HepG2 (cell line): ENCODE data around the gene TMEM151A. TPM values are rescaled to one million over a fixed set of nuclear protein-coding genes. Genes with fewer than 3 reads are reported as not detected.

Experiments
- BORCS8-MEF2B ChIP-seq: sonication (generic); formaldehyde crosslinking; IDR thresholded peaks from 2 replicates; pipeline ENCODE4 v1.8.0; 2022; ENCODE audit warnings: mild to moderate bottlenecking, missing genetic modification reagents
- CBFB ChIP-seq: sonication (generic); formaldehyde crosslinking; IDR thresholded peaks from 2 replicates; pipeline ENCODE4 v1.4.0; 2020; ENCODE audit warnings: missing genetic modification reagents
- CHD2 ChIP-seq: IDR thresholded peaks from 2 replicates; pipeline ENCODE4 v1.6.1; 2011; ENCODE audit warnings: low read depth, low read length, improper control_type of control experiment
- ELF3 ChIP-seq: IDR thresholded peaks from 2 replicates; pipeline ENCODE4 v1.6.1; 2016; ENCODE audit warnings: missing genetic modification reagents, missing compliant biosample characterization
- FLYWCH1 ChIP-seq: sonication (generic); formaldehyde crosslinking; IDR thresholded peaks from 2 replicates; pipeline ENCODE4 v1.8.1; 2023; ENCODE audit warnings: mild to moderate bottlenecking, missing genetic modification reagents
- FOXA3 ChIP-seq: IDR thresholded peaks from 2 replicates; pipeline ENCODE4 v1.6.1; 2016; ENCODE audit warnings: missing genetic modification reagents, missing compliant biosample characterization
- KAT8 ChIP-seq: IDR thresholded peaks from 2 replicates; pipeline ENCODE4 v1.6.1; 2016; ENCODE audit warnings: missing genetic modification reagents, missing compliant biosample characterization
- NR2F6 ChIP-seq, 2 experiments: IDR thresholded peaks; 2 replicates each; pipeline ENCODE4 v1.6.1; 2016; ENCODE audit warnings: antibody characterized with exemption in 1 of 2, mild to moderate bottlenecking in 1 of 2
- SCMH1 ChIP-seq: sonication (generic); formaldehyde crosslinking; IDR thresholded peaks from 2 replicates; pipeline ENCODE4 v1.9.0; 2021; ENCODE audit warnings: missing genetic modification reagents, mild to moderate bottlenecking, borderline replicate concordance
- SMAD9 ChIP-seq: sonication (generic); formaldehyde crosslinking; IDR thresholded peaks from 2 replicates; pipeline ENCODE4 v1.5.1; 2020; ENCODE audit warnings: mild to moderate bottlenecking, missing genetic modification reagents
- SNAI1 ChIP-seq: sonication (generic); formaldehyde crosslinking; IDR thresholded peaks from 2 replicates; pipeline ENCODE4 v1.5.0; 2020; ENCODE audit warnings: mild to moderate bottlenecking, missing genetic modification reagents, borderline replicate concordance
- SOX6 ChIP-seq, 2 experiments: fragments of 450-650 bp in 1 of 2; sonication (generic) in 1 of 2; formaldehyde crosslinking in 1 of 2; IDR thresholded peaks; 2 replicates each; pipeline versions ENCODE4 v1.4.0 to v1.6.1; 2017 to 2020; ENCODE audit warnings: antibody characterized with exemption in 1 of 2, mild to moderate bottlenecking in 1 of 2, missing genetic modification reagents in 1 of 2
- SP2 ChIP-seq: sonication (generic); formaldehyde crosslinking; IDR thresholded peaks from 2 replicates; pipeline ENCODE4 v1.5.1; 2020; ENCODE audit warnings: mild to moderate bottlenecking, missing genetic modification reagents
- TAF1 ChIP-seq: sonication (generic); formaldehyde crosslinking; IDR thresholded peaks from 2 replicates; pipeline ENCODE4 v1.4.0; 2020; ENCODE audit warnings: missing genetic modification reagents
- TCF7 ChIP-seq: sonication (generic); IDR thresholded peaks from 2 replicates; pipeline ENCODE4 v1.6.1; 2016; ENCODE audit warnings: antibody characterized with exemption, low read depth
- TCF7L2 ChIP-seq: IDR thresholded peaks from 2 replicates; pipeline ENCODE4 v1.6.1; 2011; ENCODE audit warnings: mild to moderate bottlenecking, low read depth, low read length, moderate library complexity
- ZNF160 ChIP-seq: sonication (generic); formaldehyde crosslinking; IDR thresholded peaks from 2 replicates; pipeline ENCODE4 v1.8.0; 2022; ENCODE audit warnings: mild to moderate bottlenecking, inconsistent platforms, missing genetic modification reagents
- ZNF383 ChIP-seq: sonication (generic); formaldehyde crosslinking; IDR thresholded peaks from 2 replicates; pipeline ENCODE4 v1.4.0; 2020; ENCODE audit warnings: missing genetic modification reagents, mild to moderate bottlenecking, borderline replicate concordance
- ZNF562 ChIP-seq: sonication (generic); formaldehyde crosslinking; IDR thresholded peaks from 2 replicates; pipeline ENCODE4 v1.8.0; 2022; ENCODE audit warnings: missing genetic modification reagents, borderline replicate concordance
- ZNF891 ChIP-seq: sonication (generic); formaldehyde crosslinking; IDR thresholded peaks from 2 replicates; pipeline ENCODE4 v1.5.0; 2020; ENCODE audit warnings: mild to moderate bottlenecking, missing genetic modification reagents
- ZSCAN21 ChIP-seq: sonication (generic); formaldehyde crosslinking; IDR thresholded peaks from 2 replicates; pipeline ENCODE4 v1.8.0; 2022; ENCODE audit warnings: mild to moderate bottlenecking, missing genetic modification reagents, moderate library complexity, borderline replicate concordance
- polyA plus RNA-seq, 8 experiments: library from polyadenylated mRNA; depleted of rRNA in 3 of 8; stranded (reverse) in 7 of 8; unstranded in 1 of 8; fragments of >200 nt; fragmentation: Illumina TruSeq in 4 of 8; extraction: Trizol in 4 of 8; gene quantifications; 2 replicates each; pipeline versions ENCODE4 v1.2.1 to v1.2.3, GENCODE V29; 2011 to 2016; ENCODE audit warnings: low read depth in 4 of 8, missing spikeins in 1 of 8, mixed read lengths in 1 of 8; ENCODE audit not compliant: insufficient read depth in 1 of 8
- total RNA-seq, 5 experiments: library from RNA; depleted of rRNA; stranded (reverse); fragments of >200 nt; fragmentation: Illumina TruSeq; extraction: Trizol; gene quantifications; 2 replicates each; pipeline ENCODE4 v1.2.3, GENCODE V29; 2016; ENCODE audit warnings: low read depth in 1 of 5
- TF ChIP-seq, protein P1 (sequence below): IDR thresholded peaks from 2 replicates; pipeline ENCODE4 v1.6.1; 2016; ENCODE audit warnings: low read depth, control low read depth
- TF ChIP-seq, protein P2 (sequence below): sonication (generic); formaldehyde crosslinking; IDR thresholded peaks from 2 replicates; pipeline ENCODE4 v1.8.0; 2023; ENCODE audit warnings: mild to moderate bottlenecking, missing genetic modification reagents
- TF ChIP-seq, protein P3 (sequence below): IDR thresholded peaks from 2 replicates; pipeline ENCODE4 v1.6.1; 2018; ENCODE audit warnings: missing genetic modification reagents, mild to moderate bottlenecking, missing compliant biosample characterization
- TF ChIP-seq, protein P4 (sequence below): IDR thresholded peaks from 2 replicates; pipeline ENCODE4 v1.6.1; 2016; ENCODE audit warnings: low read depth
- TF ChIP-seq, protein P5 (sequence below): sonication (generic); formaldehyde crosslinking; IDR thresholded peaks from 2 replicates; pipeline ENCODE4 v1.4.0; 2020; ENCODE audit warnings: missing genetic modification reagents

Gene TMEM151A
- total and polyA plus RNA-seq, 2 of the 13 experiments (the other 11 are each of a cell fraction or from before 2014, with no cell fraction given): 0.18 to 0.33 TPM

DNA sequence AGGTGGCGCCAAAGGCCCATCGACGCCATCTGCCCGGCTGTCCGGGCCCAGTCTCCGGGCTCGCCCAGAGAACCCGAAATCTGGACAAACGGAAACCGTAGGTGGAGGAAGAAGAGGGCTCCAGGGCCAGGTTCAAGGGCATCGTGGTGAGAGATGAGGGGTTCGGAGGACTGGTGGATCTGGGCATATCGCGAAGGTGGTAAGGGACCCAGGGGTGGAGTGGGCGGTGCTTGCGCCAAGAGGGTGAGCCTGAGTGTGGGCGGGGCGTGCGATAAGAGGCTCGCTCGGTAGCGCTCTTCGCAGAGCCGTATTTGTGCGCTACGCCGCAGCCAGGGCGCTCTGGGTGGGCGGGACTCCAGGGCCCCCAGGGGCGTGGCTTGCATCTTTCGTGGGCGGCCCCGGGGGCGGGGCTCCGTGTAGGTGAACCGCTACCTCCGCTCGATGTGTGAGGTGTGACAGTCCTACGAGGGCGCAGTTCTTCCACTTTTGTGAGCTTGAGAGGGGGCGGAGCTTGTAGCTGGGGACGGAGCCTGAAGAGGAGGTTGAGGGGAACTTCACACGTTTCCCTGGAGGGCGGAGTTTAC, 20.4 kb downstream of the TMEM151A start (continued):
- peak; percentile 21; the same call in 1 of the 2 replicates for TF ChIP-seq SP2 (CRISPR knock-in tag)
- TF ChIP-seq NR2F6 (IDR thresholded peaks at IDR 0.05): no peak; the same call in 1 of the 2 replicates
- TF ChIP-seq NR2F6 (CRISPR knock-in tag; IDR thresholded peaks at IDR 0.05): peak; percentile 39; the same call in 1 of the 2 replicates
- TF ChIP-seq ZSCAN21: peak; percentile 42; the same call in 1 of the 2 replicates
- TF ChIP-seq, protein P1, sequence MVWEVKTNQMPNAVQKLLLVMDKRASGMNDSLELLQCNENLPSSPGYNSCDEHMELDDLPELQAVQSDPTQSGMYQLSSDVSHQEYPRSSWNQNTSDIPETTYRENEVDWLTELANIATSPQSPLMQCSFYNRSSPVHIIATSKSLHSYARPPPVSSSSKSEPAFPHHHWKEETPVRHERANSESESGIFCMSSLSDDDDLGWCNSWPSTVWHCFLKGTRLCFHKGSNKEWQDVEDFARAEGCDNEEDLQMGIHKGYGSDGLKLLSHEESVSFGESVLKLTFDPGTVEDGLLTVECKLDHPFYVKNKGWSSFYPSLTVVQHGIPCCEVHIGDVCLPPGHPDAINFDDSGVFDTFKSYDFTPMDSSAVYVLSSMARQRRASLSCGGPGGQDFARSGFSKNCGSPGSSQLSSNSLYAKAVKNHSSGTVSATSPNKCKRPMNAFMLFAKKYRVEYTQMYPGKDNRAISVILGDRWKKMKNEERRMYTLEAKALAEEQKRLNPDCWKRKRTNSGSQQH (CRISPR knock-in tag): no peak
- TF ChIP-seq TCF7L2: no peak
- TF ChIP-seq ELF3: no peak
- TF ChIP-seq FOXA3 (CRISPR knock-in tag): peak; percentile 35; the same call in 1 of the 2 replicates
- TF ChIP-seq TAF1: no peak; the same call in 1 of the 2 replicates
- TF ChIP-seq CHD2: no peak
- no peak for TF ChIP-seq SCMH1 (CRISPR knock-in tag)
- peak; percentile 24; the same call in 1 of the 2 replicates for TF ChIP-seq BORCS8-MEF2B
- TF ChIP-seq, protein P2, sequence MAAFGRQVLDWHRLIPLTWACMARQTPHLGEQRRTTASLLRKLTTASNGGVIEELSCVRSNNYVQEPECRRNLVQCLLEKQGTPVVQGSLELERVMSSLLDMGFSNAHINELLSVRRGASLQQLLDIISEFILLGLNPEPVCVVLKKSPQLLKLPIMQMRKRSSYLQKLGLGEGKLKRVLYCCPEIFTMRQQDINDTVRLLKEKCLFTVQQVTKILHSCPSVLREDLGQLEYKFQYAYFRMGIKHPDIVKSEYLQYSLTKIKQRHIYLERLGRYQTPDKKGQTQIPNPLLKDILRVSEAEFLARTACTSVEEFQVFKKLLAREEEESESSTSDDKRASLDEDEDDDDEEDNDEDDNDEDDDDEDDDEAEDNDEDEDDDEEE: no peak
- peak; percentile 59; the same call in 1 of the 2 replicates for TF ChIP-seq ZNF891 (CRISPR knock-in tag)
- peak; percentile 33 for TF ChIP-seq KAT8 (CRISPR knock-in tag)
- TF ChIP-seq, protein P3, sequence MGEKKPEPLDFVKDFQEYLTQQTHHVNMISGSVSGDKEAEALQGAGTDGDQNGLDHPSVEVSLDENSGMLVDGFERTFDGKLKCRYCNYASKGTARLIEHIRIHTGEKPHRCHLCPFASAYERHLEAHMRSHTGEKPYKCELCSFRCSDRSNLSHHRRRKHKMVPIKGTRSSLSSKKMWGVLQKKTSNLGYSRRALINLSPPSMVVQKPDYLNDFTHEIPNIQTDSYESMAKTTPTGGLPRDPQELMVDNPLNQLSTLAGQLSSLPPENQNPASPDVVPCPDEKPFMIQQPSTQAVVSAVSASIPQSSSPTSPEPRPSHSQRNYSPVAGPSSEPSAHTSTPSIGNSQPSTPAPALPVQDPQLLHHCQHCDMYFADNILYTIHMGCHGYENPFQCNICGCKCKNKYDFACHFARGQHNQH (CRISPR knock-in tag): peak; percentile 76
- no peak for TF ChIP-seq SOX6 (IDR thresholded peaks at IDR 0.05)
- TF ChIP-seq SOX6 (CRISPR knock-in tag; IDR thresholded peaks at IDR 0.05): peak; percentile 61; the same call in 1 of the 2 replicates
- TF ChIP-seq, protein P4, sequence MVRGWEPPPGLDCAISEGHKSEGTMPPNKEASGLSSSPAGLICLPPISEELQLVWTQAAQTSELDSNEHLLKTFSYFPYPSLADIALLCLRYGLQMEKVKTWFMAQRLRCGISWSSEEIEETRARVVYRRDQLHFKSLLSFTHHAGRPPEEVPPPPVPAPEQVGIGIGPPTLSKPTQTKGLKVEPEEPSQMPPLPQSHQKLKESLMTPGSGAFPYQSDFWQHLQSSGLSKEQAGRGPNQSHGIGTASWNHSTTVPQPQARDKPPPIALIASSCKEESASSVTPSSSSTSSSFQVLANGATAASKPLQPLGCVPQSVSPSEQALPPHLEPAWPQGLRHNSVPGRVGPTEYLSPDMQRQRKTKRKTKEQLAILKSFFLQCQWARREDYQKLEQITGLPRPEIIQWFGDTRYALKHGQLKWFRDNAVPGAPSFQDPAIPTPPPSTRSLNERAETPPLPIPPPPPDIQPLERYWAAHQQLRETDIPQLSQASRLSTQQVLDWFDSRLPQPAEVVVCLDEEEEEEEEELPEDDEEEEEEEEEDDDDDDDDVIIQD (CRISPR knock-in tag): no peak; the same call in 1 of the 2 replicates
- TF ChIP-seq TCF7: no peak
- TF ChIP-seq, protein P5, sequence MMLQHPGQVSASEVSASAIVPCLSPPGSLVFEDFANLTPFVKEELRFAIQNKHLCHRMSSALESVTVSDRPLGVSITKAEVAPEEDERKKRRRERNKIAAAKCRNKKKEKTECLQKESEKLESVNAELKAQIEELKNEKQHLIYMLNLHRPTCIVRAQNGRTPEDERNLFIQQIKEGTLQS (CRISPR knock-in tag): no peak
- peak; percentile 69; the same call in 1 of the 2 replicates for TF ChIP-seq CBFB (CRISPR knock-in tag)
- no peak for TF ChIP-seq FLYWCH1 (CRISPR knock-in tag)
- TF ChIP-seq ZNF562: no peak
- no peak for TF ChIP-seq ZNF160 (CRISPR knock-in tag)
- TF ChIP-seq SMAD9 (CRISPR knock-in tag): peak; percentile 54; the same call in 1 of the 2 replicates
- TF ChIP-seq ZNF383: no peak
- TF ChIP-seq SNAI1: no peak; the same call in 1 of the 2 replicates
